DOHH2 (cell line): ENCODE measurements around the gene GRK7.

Experiments used
- H3F3A ChIP-seq: fragments of 200-600 bp; sonication (generic), shearing (Covaris generic); 2 replicates; pipeline ENCODE4 v1.6.0; 2016; ENCODE audit warnings: antibody characterized with exemption, mild to moderate bottlenecking; ENCODE audit not compliant: control insufficient read depth, insufficient read depth
- H3K27ac ChIP-seq: fragments of 200-600 bp; sonication (generic); 2 replicates; pipeline ENCODE4 v1.5.1; 2014; ENCODE audit warnings: low read depth, mild to moderate bottlenecking, low read length, moderate library complexity
- H3K27me3 ChIP-seq: fragments of 200-600 bp; sonication (generic); 2 replicates; pipeline ENCODE4 v1.6.1; 2014; ENCODE audit warnings: mild to moderate bottlenecking, low read length, mixed read lengths; ENCODE audit not compliant: control insufficient read depth
- H3K36me3 ChIP-seq: fragments of 200-600 bp; sonication (generic); 2 replicates; pipeline ENCODE4 v1.6.1; 2014; ENCODE audit warnings: mild to moderate bottlenecking, low read length, moderate library complexity, mixed read lengths; ENCODE audit not compliant: control insufficient read depth
- H3K4me1 ChIP-seq: fragments of 200-600 bp; sonication (generic); 2 replicates; pipeline ENCODE4 v1.6.1; 2014; ENCODE audit warnings: mild to moderate bottlenecking, low read length, mixed read lengths; ENCODE audit not compliant: control insufficient read depth
- H3K4me2 ChIP-seq: fragments of 200-600 bp; sonication (generic); 2 replicates; pipeline ENCODE4 v1.6.0; 2014; ENCODE audit warnings: mild to moderate bottlenecking, low read length, moderate library complexity
- H3K4me3 ChIP-seq: fragments of 200-600 bp; sonication (generic); 2 replicates; pipeline ENCODE4 v1.5.1; 2014; ENCODE audit warnings: mild to moderate bottlenecking, low read length, mixed read lengths
- H3K79me2 ChIP-seq: fragments of 200-600 bp; sonication (generic); 2 replicates; pipeline ENCODE4 v1.6.1; 2014; ENCODE audit warnings: mild to moderate bottlenecking, low read length, mixed read lengths; ENCODE audit not compliant: control insufficient read depth
- H3K9me2 ChIP-seq: fragments of 200-600 bp; sonication (generic); replicated peaks from 2 replicates; pipeline ENCODE4 v1.6.1; 2014; ENCODE audit warnings: mild to moderate bottlenecking, low read length, mixed read lengths; ENCODE audit not compliant: control insufficient read depth
- H3K9me3 ChIP-seq: fragments of 200-600 bp; sonication (generic); 2 replicates; pipeline ENCODE4 v1.6.1; 2014; ENCODE audit warnings: antibody characterized with exemption, low read length, mixed read lengths; ENCODE audit not compliant: control insufficient read depth, insufficient read depth
- H4K20me1 ChIP-seq: fragments of 200-600 bp; sonication (generic); 2 replicates; pipeline ENCODE4 v1.6.0; 2014; ENCODE audit warnings: low read depth, mild to moderate bottlenecking, antibody characterized with exemption, low read length, moderate library complexity; ENCODE audit not compliant: control insufficient read depth, insufficient read depth
- EZH2phosphoT487 ChIP-seq: fragments of 200-600 bp; sonication (generic); IDR thresholded peaks from 2 replicates; pipeline ENCODE4 v1.6.1; 2017; ENCODE audit warnings: borderline replicate concordance, mild to moderate bottlenecking, antibody characterized with exemption, low read length, moderate library complexity, mixed read lengths
- TF ChIP-seq, protein P1 (sequence below): fragments of 200-600 bp; sonication (generic); IDR thresholded peaks from one replicate; pipeline ENCODE4 v1.5.1; 2014; ENCODE audit warnings: antibody characterized with exemption, mild to moderate bottlenecking, low read depth, low read length; ENCODE audit not compliant: poor library complexity, severe bottlenecking

GRK7 gene

GRCh38 chr3:141740349-141740748, 22.9 kb upstream of the GRK7 start:
- H4K20me1 ChIP-seq: peaks cover 9% of the 10 kb centered on the region; the same call in 1 of the 2 replicates
- no peaks in the 10 kb centered on the region for H3K9me2 ChIP-seq
- TF ChIP-seq, protein P1, sequence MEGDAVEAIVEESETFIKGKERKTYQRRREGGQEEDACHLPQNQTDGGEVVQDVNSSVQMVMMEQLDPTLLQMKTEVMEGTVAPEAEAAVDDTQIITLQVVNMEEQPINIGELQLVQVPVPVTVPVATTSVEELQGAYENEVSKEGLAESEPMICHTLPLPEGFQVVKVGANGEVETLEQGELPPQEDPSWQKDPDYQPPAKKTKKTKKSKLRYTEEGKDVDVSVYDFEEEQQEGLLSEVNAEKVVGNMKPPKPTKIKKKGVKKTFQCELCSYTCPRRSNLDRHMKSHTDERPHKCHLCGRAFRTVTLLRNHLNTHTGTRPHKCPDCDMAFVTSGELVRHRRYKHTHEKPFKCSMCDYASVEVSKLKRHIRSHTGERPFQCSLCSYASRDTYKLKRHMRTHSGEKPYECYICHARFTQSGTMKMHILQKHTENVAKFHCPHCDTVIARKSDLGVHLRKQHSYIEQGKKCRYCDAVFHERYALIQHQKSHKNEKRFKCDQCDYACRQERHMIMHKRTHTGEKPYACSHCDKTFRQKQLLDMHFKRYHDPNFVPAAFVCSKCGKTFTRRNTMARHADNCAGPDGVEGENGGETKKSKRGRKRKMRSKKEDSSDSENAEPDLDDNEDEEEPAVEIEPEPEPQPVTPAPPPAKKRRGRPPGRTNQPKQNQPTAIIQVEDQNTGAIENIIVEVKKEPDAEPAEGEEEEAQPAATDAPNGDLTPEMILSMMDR: no peak
- no peak for TF ChIP-seq EZH2phosphoT487
- H3K4me3 ChIP-seq: peak overlapping the region; percentile 90
- no peaks in the 10 kb centered on the region for H3K27me3 ChIP-seq
- H3K4me1 ChIP-seq: peaks cover 40% of the 10 kb centered on the region
- H3K4me2 ChIP-seq: peak overlapping the region; percentile 79
- H3K79me2 ChIP-seq: peaks cover 70% of the 10 kb centered on the region
- H3K27ac ChIP-seq: peak overlapping the region; percentile 11; the same call in 1 of the 2 replicates
- peaks cover 53% of the 10 kb centered on the region for H3K36me3 ChIP-seq
- H3F3A ChIP-seq: peaks cover 6% of the 10 kb centered on the region; the same call in 1 of the 2 replicates
- no peaks in the 10 kb centered on the region for H3K9me3 ChIP-seq

- Histone ChIP-seq H3K4me1 (peaks cover 21% of the 10 kb centered on the region), H3K79me2 (peaks cover 67% of the 10 kb centered on the region), H3K36me3 (peaks cover 78% of the 10 kb centered on the region), H3K27ac (no peak overlapping the region), H3K4me2 (no peak overlapping the region), H3F3A (peaks cover 6% of the 10 kb centered on the region), H3K27me3 (no peaks in the 10 kb centered on the region), H4K20me1 (peaks cover 9% of the 10 kb centered on the region; the same call in 1 of the 2 replicates), H3K4me3 (no peak overlapping the region), H3K9me2 (no peaks in the 10 kb centered on the region), H3K9me3 (no peaks in the 10 kb centered on the region)
- TF ChIP-seq, protein P1: no peak
- TF ChIP-seq EZH2phosphoT487: no peak
Measured at GRCh38 chr3:141743305-141743704, 19.9 kb upstream of the GRK7 start.

GRCh38 chr3:141746962-141747361, 16.2 kb upstream of the GRK7 start:
- Histone ChIP-seq H3K4me1 (no peaks in the 10 kb centered on the region), H3K36me3 (peaks cover 59% of the 10 kb centered on the region), H3K4me3 (no peak overlapping the region), H3K79me2 (peaks cover 31% of the 10 kb centered on the region), H3K9me3 (no peaks in the 10 kb centered on the region), H3F3A (peaks cover 9% of the 10 kb centered on the region), H3K27me3 (no peaks in the 10 kb centered on the region), H4K20me1 (peaks cover 4% of the 10 kb centered on the region; the same call in 1 of the 2 replicates), H3K27ac (no peak overlapping the region), H3K4me2 (no peak overlapping the region), H3K9me2 (no peaks in the 10 kb centered on the region)
- TF ChIP-seq EZH2phosphoT487: no peak
- TF ChIP-seq, protein P1: no peak
